ENCODE results near the gene CITED2. TPM values are rescaled to one million over a fixed set of nuclear protein-coding genes. Genes with fewer than 3 reads are reported as not detected.

CITED2 gene
- total RNA-seq, 1 donor from 2014 or later, result 147 TPM

GRCh38 chr6:139370283-139370998, 4.0 kb downstream of the CITED2 start:
- peak overlapping the region; percentile 67 to 92 for H3K27ac ChIP-seq
- peaks cover 0 to 14% of the 10 kb centered on the region in 2 donors for H3K36me3 ChIP-seq
- DNase-seq (ENCODE audit: low spot score in 2 of 2), result no peak
- no peaks in the 10 kb centered on the region for H3K27me3 ChIP-seq
- H3K4me3 ChIP-seq, result peak overlapping the region; percentile 69 to 75
- H3K9me3 ChIP-seq, result no peaks in the 10 kb centered on the region
- H3K4me1 ChIP-seq, result peaks cover 0 to 20% of the 10 kb centered on the region in 2 donors
- TF ChIP-seq CTCF (IDR thresholded peaks at IDR 0.05), result no peak
- intact Hi-C loops (cut with DNase I), result loop anchor here (5.0 to 10.0 kb wide), 8 partner anchors 392 to 1614 kb away; no protein-coding TSS in a partner anchor

- intact Hi-C loops (cut with DNase I), result loop anchor here (5.0 to 10.0 kb wide), 11 partner anchors 237 to 1615 kb away; partner anchors contain the start of gene REPS1
- Histone ChIP-seq H3K27ac (peak overlapping the region; percentile 67 to 92), H3K27me3 (no peaks in the 10 kb centered on the region), H3K4me3 (peak overlapping the region; percentile 69 to 75), H3K9me3 (no peaks in the 10 kb centered on the region), H3K36me3 (peaks cover 0 to 14% of the 10 kb centered on the region in 2 donors), H3K4me1 (peaks cover 0 to 16% of the 10 kb centered on the region in 2 donors)
- peak; percentile 44 to 76 (median 66) for TF ChIP-seq CTCF (IDR thresholded peaks at IDR 0.05)
- DNase-seq (ENCODE audit: low spot score in 2 of 2), result no peak
These were observed 4.7 kb downstream of the CITED2 start for GRCh38 chr6:139369568-139370282.

GRCh38 chr6:139369068-139369467, 5.4 kb downstream of the CITED2 start:
- intact Hi-C loops (cut with DNase I), result loop anchor here (5.0 to 10.0 kb wide), 3 partner anchors 237 to 384 kb away; partner anchors contain the start of gene REPS1
- TF ChIP-seq CTCF (IDR thresholded peaks at IDR 0.05), result no peak
- DNase-seq (ENCODE audit: low spot score in 2 of 2), result no peak
- H3K4me3 ChIP-seq, result no peak overlapping the region
- H3K36me3 ChIP-seq, result peaks cover 0 to 14% of the 10 kb centered on the region in 2 donors
- H3K9me3 ChIP-seq, result no peaks in the 10 kb centered on the region
- H3K27me3 ChIP-seq, result no peaks in the 10 kb centered on the region
- H3K4me1 ChIP-seq, result peaks cover 0 to 14% of the 10 kb centered on the region in 2 donors
- no peak overlapping the region for H3K27ac ChIP-seq

GRCh38 chr6:139368661-139369060, 5.8 kb downstream of the CITED2 start:
- Histone ChIP-seq H3K36me3 (peaks cover 0 to 11% of the 10 kb centered on the region in 2 donors), H3K27me3 (no peaks in the 10 kb centered on the region), H3K4me1 (peaks cover 0 to 14% of the 10 kb centered on the region in 2 donors), H3K9me3 (no peaks in the 10 kb centered on the region), H3K27ac (no peak overlapping the region), H3K4me3 (no peak overlapping the region)
- TF ChIP-seq CTCF (IDR thresholded peaks at IDR 0.05), result no peak
- no peak for DNase-seq (ENCODE audit: low spot score in 2 of 2)
- intact Hi-C loops (cut with DNase I), result loop anchor here (5.0 to 10.0 kb wide), 3 partner anchors 236 to 384 kb away; partner anchors contain the start of gene REPS1

- H3K27me3 ChIP-seq, result no peaks in the 10 kb centered on the region
- peaks cover 0 to 14% of the 10 kb centered on the region in 2 donors for H3K4me1 ChIP-seq
- no peak for DNase-seq (ENCODE audit: low spot score in 2 of 2)
- intact Hi-C loops (cut with DNase I), result loop anchor here (5.0 to 10.0 kb wide), 3 partner anchors 236 to 383 kb away; partner anchors contain the start of gene REPS1
- no peak for TF ChIP-seq CTCF (IDR thresholded peaks at IDR 0.05)
- H3K36me3 ChIP-seq, result peaks cover 0 to 4% of the 10 kb centered on the region in 2 donors
- H3K27ac ChIP-seq, result peak overlapping the region in 1 of 2 donors; percentile 42
- H3K9me3 ChIP-seq, result no peaks in the 10 kb centered on the region
- no peak overlapping the region for H3K4me3 ChIP-seq
These were observed 6.6 kb downstream of the CITED2 start for GRCh38 chr6:139367810-139368351.
